ENCODE measurements around the gene MCM9.

Gene MCM9

DNA sequence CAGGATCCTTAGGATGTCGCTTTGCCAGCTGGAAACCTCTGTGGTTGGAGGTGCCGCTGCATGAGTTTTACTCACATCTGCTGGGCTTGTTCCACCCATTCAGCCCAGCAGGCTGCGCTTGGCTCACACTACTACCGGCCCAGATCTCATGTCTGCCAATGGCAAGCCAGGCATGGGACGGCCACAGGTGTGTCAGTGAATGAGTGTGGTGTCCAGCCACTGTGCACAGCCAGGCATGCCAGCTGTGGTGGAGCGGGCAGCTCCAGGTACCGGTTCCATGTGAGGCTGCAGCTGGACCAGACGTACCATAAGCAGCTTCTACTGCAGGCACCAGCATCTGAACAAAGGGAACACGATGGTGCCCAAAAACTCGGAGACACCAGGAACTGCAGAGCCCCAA, 74.1 kb downstream of the MCM9 start:
- no peak for DNase-seq

DNA sequence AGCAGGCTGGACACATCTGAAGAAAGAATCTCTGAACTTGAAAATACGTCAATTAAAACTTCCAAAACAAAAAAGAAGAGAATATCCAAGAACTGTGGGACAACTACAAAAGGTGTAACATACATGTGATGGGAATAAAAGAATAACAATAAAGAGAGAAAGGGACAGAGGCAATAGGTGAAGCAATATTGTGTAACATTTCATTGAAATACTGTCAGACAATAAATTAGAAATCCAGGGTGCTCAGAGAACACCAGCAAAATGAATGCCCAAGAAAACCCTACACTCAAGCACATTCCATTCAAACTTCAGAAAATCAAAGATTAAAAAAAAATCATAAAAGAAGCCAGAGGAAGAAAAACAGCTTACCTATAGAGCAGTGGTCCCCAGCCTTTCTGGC, 74.6 kb downstream of the MCM9 start:
- no peak for DNase-seq

DNA sequence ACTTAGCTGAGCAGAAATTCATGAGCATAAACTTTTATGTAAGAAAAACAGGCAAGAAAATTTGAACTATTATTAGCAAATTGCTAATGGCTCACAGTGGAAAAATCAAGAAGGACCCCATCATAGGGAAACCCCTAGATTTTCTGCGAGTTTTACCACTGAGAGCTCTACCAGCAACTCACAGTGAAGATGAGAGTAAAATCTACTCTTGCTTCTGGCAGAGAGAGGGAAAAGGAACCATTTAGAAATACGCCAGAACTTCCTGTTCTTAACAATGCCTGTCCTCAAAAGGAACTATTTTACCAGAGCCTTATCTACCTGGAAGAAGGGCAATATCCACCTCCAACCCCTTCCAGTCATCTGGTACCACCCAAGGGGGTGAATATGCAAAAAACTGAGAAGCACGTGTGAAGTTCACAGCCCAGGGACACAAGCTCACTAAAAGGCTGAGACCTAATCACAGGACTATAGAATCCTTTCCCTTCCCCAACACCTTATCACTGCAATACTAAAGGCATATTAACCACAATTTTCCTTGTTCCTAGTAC, 75.4 kb downstream of the MCM9 start:
- no peak for DNase-seq

DNA sequence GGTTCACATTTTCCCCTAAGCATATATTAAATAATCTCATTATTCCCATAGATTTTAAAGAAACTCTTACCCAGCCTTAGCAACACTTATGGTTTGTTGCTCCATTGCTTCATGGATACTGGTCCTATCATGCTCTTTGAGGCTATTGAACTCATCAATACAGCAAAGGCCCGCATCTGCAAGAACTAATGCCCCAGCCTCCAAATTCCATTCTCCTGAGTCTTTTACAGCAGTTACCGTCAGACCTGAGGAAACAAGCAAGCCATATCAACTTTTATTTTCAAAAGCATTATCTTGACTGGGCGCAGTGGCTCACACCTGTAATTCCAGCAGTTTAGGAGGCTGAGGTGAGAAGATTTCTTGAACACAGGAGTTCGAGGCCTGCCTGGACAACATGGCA, 78.7 kb downstream of the MCM9 start:
- no peak for DNase-seq

DNA sequence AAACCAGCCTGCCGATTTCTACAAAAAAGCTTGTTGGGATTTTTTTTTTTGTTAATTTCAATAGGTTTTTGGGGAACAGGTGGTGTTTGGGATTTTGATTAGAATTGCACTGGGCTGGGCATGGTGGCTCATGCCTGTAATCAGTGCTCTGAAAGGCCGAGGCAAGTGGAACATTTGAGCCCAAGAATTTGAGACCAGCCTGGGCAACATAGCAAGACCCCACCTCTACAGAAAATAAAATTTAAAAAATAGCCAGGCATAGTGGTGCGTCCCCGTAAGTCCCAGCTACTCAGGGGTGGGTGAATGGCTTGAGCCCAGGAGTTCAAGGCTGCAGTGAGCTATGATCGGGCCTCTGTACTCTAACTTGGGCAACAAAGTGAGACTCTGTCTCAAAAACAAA, 81.6 kb downstream of the MCM9 start:
- no peak for DNase-seq

DNA sequence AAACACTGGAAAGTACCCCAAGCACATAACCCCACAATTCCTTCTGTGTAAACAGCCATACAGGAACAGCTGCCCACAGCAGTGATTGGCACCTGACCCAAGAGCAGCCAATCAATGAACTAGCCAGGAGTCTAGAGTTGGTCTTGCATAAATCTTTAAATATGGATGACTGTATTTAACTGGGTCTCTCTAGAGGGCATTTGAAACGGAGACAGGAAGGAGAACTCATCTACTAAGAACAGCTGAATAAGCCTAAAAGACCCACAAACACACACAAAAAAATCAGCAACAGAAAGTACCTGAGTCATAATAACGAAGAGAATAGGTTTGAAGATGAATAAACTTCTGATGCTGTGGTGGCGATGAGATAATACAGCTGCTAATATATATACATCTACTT, 90.0 kb downstream of the MCM9 start:
- DNase-seq = no peak

DNA sequence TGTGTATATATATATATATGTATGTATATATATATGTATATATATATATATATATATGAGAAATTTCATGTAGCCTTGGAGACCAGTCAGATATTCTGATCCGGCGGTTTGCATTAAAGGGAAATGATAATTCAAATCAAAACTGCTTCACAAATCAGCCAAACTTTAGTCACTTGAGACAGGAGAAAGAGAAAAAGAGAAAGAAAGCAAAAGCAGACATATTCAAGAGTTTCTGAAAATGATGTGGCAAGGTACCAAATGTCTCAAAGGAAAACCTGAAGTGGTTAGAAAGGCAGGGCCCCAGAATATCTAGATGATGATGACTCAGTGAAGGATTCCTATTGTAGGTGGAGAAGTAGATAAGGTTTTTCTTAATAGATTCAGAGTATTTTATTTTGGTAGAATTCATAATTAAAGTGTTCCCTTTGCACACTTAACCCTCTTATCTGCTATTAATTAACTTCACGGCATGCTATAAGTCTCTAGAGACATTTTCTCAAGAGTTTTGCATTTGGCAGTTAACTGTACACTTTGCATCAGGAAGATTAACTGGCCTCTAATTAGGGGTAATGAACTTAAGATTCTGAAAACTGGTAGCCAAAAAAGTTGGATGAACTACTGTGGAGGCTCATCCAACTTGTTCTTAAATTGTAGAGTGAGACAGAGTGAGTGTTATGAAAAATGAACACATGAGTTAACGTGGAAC, 91.1 kb downstream of the MCM9 start:
- no peak for DNase-seq

DNA sequence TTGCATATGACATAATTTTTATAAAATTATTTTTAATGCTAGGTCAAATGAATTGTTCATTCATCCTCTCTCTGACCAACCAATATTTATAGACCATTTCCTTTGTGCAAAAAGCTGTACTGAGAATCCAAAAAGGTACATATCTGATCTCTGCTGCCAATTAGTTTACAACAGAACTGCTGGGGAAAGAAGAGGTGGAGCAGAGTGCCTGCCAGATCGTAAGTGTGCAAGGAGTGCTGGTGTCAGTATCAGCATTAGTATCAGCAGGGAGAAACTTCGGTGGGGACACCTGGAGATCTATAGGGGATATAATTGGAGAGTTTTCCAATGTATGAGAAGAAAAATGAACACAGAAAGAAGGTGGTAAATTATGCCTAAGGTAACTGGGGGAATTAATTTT, 104.3 kb downstream of the MCM9 start:
- no peak for DNase-seq

DNA sequence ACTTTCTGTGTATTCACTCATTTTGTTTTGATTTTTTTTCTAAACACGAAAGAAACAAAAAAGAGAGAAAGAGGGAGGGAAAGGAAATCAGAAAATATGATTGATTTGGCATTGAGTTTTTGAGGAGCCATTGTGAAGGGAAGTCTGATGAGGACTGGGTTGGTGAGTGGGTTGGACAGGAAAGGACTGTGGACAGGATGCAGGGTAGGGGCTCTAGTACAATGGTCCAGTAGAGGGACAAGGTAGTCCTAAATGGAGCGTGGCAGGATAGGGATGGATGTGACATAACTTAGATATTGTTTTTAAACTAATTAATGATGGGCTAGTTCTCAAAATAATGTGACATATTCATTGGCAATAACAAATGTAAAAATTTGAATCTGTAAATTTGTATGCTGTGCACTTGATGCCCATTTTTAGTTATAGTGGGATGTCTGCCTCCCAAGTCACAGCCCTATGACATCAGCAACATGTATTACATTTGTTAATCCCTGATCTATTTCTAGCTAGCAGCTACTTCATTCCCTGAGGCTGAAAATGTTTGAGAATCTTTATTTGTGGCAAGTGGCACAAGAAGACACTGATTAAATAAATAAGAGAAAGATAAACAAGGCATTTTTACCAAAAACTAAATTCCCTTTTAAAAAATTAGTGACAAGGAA, 105.0 kb downstream of the MCM9 start:
- DNase-seq = no peak

DNA sequence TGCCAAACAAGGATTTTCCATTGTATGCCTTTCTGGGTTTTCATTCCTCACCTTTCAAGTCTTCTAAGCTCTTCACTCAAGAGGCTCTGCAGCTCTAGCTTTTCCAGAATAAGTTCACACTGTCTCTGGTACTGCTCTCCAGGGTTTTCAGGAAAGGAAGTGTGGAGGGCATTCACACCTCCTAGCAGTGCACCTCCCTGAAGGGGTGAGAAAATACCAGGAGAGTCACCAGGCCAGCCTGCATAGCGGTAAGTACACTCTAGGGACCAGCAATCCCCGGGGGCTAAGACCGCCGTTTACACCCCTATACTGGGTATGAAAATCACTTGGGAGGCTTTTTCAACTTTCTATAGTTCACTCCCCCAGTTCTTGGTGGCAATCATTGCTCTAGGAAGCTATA, 108.9 kb downstream of the MCM9 start:
- DNase-seq = no peak

DNA sequence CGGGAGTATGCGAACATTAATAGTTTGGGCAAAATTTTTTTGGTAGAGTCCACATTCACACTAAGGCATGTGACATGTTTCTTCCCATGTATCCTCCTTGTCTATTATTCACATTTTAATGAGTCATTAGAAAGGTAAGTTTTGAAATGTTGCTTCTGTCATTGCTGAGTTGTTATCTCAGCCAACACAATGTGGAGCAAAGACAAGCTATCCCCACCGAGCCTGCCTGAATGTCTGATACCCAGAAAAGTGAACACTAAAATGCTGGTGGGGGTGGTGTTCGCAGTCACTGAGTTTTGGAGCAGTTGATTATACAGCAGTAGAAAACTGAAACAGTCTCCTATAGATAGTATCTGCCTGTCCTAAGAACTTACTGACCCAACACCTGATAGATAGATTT, 109.3 kb downstream of the MCM9 start:
- no peak for DNase-seq

DNA sequence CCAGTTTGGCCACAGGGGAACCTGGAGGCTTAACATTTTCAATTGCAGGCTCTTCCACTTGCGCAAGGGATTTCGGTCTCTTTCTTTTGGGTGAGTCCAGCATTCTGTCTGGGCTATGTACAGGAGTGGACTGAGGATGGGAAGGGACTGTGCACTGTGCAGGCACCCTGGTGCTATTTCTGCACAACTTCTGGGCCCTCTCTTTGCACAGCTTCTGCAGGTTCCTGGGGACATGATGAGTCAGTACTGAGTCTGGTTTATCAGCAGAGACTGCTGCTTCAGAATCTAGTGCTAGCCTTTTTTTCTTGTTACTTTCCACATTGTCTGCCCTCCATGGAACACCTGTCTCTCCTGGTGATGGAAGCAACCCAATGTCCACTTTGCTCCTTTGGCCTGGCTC, 119.5 kb downstream of the MCM9 start:
- no peak for DNase-seq

DNA sequence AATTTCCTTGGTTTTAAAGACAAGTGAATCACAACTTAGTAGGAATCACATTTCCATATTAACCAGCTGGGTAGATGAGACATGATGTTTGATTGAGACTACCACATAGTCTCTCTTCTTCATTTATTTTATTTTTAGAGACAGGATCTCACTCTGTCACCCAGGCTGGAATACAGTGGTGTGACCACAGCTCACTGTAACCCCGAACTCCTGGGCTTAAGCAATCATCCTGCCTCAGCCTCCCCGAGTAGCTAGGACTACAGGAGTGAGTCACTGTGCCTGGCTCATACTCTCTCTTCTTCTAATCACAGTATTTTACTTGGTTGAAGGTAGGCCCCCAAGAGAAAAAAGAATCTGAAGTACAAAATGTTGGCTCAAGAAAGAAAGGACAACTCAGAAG, 121.2 kb downstream of the MCM9 start:
- DNase-seq = no peak

DNA sequence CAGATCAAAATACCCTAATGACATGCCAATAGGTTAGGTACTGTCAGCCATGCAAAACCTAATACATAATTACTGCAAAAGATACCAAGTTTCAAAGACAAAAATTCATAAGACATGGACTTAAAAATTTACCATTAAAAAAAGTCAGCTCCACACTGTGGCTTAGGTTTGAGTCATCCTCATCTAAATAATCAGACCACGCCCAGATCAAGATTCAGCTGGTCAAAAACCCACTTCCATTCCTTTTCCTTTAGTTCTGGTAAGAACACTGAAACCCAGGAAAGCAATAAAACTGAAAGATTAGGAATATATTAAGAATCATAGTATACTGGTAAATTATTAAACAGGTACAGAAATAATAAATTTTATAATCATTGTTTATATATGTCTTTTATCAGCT, 122.0 kb downstream of the MCM9 start:
- DNase-seq = peak; percentile 10

DNA sequence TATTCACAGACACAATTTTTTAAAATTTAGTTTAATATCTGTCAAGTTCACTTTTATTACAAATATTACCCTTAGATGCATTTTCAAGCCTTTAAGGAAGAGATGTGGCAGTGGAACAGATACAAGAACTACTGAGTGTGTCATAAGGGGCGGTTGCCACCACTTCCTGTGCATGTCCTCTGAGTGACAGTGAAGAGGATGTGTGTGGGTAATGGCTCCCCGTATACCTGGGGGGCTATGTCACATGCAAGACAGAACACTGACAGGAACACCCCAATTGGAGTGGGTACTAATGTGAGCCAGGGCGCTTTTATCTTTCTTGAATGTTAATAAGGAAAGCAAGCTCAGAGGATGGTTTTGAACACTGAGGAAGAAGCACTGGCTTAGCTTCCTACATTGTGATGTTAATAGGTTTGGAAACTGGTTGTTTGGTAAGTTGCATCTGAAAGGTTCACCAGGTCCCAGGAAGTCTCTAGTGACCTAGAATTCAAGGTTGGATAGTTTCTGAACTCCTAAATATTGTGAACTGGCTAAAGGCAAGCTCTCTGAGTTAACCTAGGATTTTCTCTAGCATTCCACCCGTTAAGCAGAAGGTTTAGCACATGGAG, 124.4 kb downstream of the MCM9 start:
- DNase-seq = no peak

DNA sequence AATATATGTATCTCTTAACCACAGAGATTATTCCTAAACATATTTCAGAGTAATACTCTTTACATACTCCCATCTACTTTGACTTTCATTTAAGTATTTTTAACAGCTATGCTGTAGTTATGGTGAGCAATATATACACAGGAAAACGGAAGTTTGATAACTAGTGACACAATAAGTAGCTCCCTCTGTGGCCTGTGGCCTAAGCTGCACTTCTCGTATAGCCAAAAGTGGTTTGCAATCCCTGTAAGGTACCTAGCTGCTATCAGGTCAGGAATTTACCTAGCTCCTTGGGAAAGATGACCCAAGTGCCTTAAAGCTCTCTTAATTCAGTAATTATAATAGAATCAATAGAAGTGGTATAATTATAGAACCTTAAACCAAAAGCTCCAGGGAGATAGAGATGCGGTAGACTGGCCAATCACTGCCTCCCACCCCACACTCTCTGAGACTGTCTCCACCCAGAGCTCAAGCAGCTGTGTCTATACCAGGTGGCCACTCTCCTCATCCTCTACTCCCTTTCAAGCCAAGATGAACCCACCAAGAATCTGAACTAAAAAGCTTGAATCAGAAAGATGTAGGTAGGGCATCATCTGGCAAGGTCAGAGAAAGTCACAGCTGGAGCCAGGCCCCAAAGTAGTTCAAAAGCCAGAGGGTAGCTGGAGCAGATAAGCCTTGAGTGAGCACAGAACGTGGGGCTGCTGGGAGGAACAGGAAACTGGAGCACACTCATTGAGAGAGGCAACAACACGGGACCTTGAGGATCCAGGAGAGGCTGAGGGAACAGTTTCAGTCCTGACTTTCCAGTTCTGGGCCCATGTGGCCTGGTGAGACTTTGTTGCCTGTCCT, 125.9 kb downstream of the MCM9 start:
- peak; percentile 53 for DNase-seq

DNA sequence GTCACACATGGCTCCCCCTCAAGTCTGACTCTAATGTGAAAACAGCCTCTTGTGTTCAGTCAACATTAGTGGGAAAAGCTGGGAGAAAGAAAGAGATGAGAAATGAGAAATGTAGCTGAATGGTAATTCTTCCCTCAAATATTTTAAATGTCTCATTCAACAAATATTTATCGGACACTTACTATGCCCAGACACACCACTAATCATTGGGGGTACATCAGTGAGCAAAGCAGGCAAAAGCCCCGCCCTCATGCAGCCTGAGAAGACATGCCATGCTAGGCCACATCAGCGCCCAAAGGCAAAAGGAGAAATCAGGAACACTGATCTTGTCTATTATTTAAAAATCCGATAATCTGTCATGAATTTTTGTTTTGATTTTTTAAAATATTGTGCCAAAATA, 130.9 kb downstream of the MCM9 start:
- DNase-seq = no peak

DNA sequence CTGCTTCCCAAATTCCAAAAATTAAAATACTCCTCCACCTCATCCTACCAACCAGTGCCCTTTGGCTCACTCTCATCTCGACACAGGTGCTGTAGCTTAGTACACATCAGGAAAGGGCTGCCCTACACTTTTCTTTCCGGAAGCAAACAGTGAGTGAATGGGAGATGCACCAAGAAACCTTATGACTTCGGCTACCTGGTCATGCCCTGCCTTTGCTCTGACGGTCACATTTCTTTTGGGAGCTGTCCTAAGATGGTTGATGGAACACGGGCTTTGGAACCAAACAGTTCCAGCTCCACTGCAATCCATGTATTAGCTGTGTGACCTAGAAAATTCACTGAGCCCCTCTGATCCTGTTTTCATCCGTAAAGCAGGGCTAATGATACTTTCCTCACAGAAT, 133.7 kb downstream of the MCM9 start:
- DNase-seq = no peak

DNA sequence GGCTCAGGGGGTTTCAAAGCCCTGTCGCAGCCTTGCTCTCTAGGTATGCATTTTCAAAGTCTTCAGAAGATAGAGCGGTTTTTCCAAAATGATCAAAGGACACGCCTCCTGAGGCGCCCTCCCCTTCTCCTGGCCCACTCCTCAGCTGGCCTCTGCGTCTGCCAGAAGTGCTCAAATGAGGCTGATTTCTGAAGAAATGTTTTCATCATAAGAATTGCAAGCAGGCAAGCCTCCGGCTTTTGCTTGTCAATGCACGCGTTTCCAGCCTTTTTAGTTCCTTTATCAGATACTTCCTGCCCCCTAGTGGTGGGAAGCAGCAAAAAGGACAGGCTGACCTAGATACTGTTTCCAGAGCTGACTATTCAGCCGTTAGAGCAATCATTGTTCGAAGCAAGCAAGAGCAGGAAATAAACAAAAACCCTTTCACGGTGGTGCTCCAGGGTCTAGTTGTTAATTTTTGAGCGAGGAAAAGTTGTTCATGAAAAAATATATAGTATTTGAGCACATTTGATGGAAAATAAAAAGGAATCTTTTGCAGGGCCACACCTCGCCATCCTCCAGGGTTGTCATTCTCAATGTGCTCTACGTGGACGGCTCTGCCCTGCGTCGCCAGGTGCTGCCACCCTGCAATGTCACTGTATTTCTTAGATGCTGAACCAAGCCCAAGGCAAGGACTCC, 134.4 kb downstream of the MCM9 start:
- DNase-seq = peak; percentile 94

DNA sequence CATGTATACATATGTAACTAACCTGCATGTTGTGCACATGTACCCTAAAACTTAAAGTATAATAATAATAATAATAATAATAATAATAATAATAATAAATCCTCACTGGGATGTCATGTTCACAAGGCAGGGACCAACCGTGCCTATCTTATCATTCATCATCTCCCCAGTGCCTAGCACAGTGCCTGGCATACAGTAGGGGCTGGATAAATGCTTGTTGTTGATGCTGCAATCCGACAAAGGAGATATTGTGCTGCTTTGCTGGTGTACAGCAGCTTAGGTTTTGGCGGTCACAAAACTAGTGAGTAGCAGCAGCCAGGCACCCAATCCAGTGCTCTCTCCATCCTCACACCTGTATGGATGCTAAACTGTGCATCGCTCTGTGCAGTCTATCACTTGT, 135.1 kb downstream of the MCM9 start:
- DNase-seq = no peak

DNA sequence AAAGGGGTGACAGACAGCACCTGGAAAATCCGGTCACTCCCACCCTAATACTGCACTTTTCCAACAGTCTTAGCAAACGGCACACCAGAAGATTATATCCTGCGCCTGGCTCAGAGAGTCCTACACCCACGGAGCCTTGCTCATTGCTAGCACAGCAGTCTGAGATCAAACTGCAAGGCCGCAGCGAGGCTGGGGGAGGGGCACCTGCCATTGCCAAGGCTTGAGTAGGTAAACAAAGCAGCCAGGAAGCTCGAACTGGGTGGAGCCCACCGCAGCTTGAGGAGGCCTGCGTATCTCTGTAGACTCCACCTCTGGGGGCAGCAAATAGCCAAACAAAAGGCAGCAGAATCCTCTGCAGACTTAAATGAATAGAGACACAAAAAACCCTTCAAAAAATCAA, 138.4 kb downstream of the MCM9 start:
- DNase-seq = peak; percentile 48

DNA sequence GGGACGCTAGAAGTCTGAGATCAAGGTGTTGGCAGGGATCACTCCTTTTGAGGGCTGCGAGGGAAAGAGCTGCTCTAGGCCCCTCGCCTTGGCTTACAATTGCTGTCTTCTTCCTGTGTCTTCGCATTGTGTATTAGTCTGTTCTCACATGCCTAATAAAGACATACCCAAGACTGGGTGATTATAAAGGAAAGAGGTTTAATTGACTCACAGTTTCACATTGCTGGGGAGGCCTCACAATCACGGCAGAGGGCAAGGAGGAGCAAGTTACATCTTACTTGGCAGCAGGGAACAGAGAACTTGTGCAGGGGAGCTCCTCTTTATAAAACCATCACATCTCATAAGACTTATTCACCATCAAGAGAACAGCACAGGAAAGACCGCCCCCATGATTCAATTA, 143.5 kb downstream of the MCM9 start:
- DNase-seq = no peak

DNA sequence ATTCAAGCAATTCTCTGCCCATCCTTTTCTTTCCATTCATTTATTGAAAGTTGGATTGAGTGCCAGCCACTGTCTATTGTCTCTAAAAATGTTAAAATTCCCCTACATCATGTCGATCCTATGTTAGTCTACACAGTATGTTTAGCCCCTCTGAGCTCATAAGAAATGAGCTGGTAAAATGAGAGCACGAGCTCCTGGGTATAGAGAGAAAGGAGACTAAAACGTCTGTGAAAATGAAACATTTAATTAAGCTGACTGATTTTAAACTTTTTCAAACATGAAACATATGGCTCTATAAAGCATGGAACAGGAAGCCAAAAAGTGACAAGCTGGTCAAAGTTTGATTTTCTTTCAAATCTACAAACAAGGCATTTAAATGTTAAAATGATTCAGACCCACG, 145.0 kb downstream of the MCM9 start:
- no peak for DNase-seq

All from OCI-M1 (cell line).